ENCODE results near the gene HAT1.

The HAT1 gene

GRCh38 chr2:171986778-171987177, 64.5 kb downstream of the HAT1 start:
- TF ChIP-seq, protein P1, sequence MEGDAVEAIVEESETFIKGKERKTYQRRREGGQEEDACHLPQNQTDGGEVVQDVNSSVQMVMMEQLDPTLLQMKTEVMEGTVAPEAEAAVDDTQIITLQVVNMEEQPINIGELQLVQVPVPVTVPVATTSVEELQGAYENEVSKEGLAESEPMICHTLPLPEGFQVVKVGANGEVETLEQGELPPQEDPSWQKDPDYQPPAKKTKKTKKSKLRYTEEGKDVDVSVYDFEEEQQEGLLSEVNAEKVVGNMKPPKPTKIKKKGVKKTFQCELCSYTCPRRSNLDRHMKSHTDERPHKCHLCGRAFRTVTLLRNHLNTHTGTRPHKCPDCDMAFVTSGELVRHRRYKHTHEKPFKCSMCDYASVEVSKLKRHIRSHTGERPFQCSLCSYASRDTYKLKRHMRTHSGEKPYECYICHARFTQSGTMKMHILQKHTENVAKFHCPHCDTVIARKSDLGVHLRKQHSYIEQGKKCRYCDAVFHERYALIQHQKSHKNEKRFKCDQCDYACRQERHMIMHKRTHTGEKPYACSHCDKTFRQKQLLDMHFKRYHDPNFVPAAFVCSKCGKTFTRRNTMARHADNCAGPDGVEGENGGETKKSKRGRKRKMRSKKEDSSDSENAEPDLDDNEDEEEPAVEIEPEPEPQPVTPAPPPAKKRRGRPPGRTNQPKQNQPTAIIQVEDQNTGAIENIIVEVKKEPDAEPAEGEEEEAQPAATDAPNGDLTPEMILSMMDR (IDR thresholded peaks at IDR 0.05) = no peak

DNA sequence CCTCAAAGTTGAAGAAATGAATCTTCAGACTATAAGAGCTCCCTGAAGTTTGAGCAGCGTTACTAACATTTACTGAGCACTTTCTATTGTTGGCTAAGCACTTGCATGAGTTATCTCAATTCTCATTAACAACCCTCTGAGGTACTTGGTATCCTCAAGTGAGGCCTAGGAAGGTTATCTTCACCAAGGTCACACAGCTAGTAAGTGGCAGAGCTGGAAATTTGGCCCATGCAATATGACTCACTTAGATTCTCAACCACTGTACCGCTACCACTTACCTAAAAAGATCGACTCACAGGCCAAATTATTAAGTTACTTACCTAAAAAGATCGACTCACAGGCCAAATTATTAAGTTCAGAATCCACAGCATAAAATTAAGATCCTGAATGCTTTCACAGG, 68.8 kb downstream of the HAT1 start:
- TF ChIP-seq, protein P1 (IDR thresholded peaks at IDR 0.05) = no peak

GRCh38 chr2:171995586-171995985, 73.3 kb downstream of the HAT1 start:
- TF ChIP-seq, protein P1 (IDR thresholded peaks at IDR 0.05) = no peak

- TF ChIP-seq, protein P1 (IDR thresholded peaks at IDR 0.05) = no peak
Observed at GRCh38 chr2:171996021-171996420, 73.8 kb downstream of the HAT1 start.

GRCh38 chr2:171999161-171999560, 76.9 kb downstream of the HAT1 start:
- TF ChIP-seq, protein P1 (IDR thresholded peaks at IDR 0.05) = no peak

GRCh38 chr2:171999604-172000469, 77.6 kb downstream of the HAT1 start, which contains the start of gene METAP1D:
METAP1D (plus strand) TSS chr2:171999953; CDS start chr2:171999970, 17 bp downstream.
- TF ChIP-seq, protein P1 (IDR thresholded peaks at IDR 0.05) = no peak

DNA sequence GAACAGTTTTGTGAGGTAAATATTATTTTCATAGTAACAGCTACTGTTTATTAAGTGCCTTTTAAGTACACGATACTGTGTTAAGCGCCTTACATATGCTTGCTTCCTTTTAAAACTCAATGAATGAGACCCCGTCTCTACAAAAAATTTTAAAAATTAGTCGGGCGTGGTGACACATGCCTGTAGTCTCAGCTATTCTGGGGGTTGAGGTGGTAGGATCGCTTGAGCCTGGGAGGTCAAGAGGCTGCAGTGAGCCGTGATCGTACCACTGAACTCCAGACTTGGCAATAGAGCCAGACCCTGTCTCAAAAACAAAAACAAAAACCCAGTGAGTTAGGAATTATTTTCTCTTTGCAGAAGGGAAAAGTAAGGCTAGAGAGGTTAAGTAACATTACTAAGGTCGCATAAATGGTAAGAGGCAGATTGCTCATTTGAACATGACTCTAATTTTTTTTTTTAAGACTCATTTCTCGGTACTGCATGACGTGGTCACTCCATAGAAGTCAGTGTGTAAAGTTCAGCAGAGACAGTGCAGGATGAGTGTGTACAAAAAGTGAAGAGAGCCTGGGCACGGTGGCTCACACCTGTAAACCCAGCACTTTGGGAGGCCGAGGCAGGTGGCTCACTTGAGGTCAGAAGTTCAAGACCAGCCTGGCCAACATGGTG, 78.6 kb downstream of the HAT1 start:
- TF ChIP-seq, protein P1 (IDR thresholded peaks at IDR 0.05) = no peak

Data from LNCAP (cell line).